Activated CD8-positive, alpha-beta memory T cell treated with anti-CD3 and anti-CD28 coated beads for 48 hours (primary cell): ENCODE measurements around the gene PRPH.
A peak's percentile ranks its signal among the peaks of the same experiment; 100 is the strongest.
"Not testable (repeated sequence)": the region's sequence is repeated elsewhere in the genome, so short reads cannot be mapped to it uniquely, and the experiment has no call there.

ENCODE experiments used
- DNase-seq, 3 experiments: peaks; one replicate each; pipeline ENCODE4 v3.0.0-alpha.2; 2020; ENCODE audit warnings: low read depth in 2 of 3, low spot score in 2 of 3

Gene PRPH

DNA sequence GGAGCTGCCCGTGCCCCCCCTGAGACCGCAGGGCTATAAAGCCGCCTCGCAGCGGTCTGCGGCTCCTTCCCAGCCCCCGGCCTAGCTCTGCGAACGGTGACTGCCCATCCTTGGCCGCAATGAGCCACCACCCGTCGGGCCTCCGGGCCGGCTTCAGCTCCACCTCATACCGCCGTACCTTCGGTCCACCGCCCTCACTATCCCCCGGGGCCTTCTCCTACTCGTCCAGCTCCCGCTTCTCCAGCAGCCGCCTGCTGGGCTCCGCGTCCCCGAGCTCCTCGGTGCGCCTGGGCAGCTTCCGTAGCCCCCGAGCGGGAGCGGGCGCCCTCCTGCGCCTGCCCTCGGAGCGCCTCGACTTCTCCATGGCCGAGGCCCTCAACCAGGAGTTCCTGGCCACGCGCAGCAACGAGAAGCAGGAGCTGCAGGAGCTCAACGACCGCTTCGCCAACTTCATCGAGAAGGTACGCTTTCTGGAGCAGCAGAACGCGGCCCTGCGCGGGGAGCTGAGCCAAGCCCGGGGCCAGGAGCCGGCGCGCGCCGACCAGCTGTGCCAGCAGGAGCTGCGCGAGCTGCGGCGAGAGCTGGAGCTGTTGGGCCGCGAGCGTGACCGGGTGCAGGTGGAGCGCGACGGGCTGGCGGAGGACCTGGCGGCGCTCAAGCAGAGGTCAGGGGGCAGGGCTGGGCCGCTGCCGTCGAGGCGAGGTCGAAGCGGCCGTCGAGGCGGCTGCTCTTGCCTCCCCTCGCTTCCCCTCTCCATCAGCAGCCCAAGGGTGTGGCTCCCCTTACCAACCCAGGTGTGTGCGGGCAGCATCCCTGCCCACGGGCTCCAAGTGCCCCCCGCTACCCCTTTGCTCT lies at the start of gene PRPH:
Gene PRPH (plus strand): TSS at position 66 of the 855 bp plus-strand sequence. CDS start 54 bp downstream, at position 120.
- DNase-seq, result no peak

DNA sequence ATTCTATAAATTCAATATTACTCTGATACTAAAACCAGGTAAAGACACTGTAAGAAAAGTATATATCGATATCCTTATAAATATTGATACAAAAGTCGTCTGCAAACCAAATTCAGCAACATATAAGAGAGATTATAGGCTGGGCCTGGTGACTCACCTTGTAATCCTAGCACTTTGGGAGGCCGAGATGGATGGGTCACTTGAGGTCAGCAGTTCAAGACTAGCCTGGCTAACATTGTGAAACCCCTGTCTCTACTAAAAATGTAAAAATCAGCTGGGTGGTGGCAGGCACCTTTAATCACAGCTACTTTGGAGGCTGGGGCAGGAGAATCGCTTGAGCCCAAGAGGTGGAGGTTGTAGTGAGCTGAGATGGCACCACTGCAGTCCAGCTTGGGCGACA lies 43.6 kb upstream of the PRPH start:
- no peak for DNase-seq

DNA sequence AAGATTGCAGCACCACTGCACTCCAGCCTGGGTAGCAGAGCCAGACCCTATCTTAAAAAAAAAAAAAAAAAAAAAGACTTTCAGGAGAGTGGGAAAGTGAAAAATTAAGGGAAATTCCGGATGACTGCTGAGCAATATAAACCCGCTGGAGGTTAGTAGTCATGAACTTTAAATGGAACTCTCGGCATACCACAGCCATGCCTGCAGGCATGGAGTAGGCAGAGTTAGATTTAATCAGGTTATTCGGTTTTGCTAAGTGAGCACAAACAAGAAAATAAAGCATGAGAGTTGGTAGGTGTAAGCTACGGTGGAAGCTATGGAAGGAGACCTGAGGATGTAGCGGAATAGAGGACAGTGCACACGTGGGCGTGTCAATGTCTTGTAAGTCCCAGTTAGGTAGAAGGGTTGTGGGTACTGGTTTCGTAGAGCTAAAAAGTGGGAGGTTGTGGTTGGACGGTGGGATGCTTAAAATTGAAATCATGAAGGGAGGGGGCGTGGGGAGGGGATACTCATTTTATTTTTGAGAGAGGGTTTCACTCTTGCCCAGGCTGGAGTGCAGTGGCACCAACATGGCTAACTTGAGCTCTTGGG lies 41.8 kb upstream of the PRPH start:
- no peak for DNase-seq

DNA sequence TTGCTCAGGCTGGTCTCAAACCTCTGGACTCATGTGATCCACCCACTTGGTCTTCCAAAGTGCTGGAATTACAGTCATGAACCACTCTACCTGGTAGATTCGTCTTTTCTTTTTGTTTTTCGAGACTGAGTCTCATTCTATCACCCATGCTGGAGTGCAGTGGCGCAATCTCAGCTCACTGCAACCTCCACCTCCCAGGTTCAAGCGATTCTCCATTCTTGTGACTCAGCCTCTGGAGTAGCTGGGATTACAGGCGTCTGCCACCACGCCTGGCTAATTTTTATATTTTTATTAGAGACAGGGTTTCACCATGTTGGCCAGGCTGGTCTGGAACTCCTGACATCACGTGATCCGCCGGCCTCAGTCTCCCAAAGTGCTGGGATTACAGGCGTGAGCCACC lies 39.5 kb upstream of the PRPH start:
- not testable (repeated sequence) for DNase-seq

DNA sequence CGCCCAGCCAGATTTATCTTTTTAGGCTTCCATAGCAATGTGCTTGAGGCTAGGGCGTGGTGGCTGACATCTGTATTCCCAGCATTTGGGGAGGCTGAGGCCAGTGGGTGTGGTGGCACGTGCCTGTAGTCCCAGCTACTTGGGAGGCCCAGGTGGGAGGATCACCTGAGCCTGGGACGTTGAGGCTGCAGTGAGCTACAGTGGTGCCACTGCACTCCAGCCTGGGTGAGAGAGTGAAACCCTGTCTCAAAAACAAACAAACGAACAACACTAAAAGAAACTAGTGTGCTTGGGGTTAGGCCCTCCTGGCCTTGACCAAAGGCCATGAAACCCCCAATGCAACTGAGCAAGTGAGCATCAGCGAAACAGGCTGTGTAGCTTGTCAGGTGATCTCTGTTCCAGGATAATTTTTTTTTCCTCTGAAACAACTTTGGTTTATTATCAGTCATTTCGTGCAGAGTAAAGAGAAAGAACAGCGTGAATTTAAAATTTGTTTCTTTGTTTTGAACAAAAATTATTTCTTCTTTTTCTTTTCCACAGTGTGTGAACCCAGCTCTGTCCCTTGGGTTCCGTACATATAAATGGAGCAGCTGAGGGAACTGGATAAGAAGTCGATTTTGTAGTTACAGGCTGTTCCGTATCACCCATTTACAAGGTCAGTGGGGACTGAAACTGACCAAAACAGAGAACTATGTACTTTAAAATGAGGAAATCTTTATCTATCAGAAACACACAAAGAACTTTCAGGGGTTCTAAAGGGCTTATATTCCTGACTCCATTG lies 38.9 kb upstream of the PRPH start:
- no peak for DNase-seq

DNA sequence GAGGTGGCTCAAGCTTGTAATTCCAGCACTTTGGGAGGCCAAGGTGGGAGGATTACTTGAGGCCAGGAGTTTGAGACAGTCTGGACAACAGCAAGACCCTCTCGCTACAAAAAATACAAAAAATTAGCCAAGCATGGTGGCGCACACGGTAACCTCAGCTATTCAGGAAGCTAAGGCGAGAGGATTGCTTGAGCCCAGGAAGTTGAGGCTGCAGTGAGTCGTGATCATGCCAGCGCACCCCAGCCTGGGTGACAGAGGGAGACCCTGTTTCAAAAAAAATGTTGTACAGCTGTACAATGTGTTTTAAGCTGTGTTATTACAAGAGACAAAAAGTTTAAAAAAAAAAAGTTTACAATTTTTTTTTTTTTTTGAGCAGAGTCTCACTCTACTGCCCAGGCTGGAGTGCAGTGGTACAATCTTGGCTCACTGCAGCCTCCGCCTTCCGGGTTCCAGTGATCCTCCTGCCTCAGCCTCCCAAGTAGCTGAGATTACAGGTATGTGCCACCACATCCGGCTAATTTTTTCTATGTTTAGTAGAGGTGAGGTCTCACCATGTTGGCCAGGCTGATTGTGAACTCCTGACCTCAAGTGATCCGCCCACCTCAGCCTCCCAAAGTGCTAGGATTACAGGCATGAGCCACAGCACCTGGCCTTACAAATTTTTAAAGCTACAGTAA lies 37.3 kb upstream of the PRPH start:
- DNase-seq, result not testable (repeated sequence)

DNA sequence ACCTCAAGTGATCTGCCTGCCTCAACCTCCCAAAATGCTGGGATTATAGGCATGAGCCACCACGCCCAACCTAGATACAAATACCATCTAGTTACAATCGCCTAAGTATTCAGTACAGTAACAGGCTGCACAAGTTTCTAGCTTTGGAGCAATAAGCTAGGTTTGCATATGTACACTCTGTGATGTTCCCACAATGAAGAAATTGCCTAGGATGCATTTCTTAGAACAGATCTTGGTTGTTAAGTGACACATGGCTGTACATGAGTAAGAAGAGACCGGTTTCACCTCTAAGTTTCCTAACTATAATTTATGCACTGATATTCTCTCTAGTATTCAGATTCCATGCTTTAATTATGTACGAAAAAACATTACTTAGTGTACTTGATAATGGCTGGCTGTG lies 35.5 kb upstream of the PRPH start:
- DNase-seq, result no peak

DNA sequence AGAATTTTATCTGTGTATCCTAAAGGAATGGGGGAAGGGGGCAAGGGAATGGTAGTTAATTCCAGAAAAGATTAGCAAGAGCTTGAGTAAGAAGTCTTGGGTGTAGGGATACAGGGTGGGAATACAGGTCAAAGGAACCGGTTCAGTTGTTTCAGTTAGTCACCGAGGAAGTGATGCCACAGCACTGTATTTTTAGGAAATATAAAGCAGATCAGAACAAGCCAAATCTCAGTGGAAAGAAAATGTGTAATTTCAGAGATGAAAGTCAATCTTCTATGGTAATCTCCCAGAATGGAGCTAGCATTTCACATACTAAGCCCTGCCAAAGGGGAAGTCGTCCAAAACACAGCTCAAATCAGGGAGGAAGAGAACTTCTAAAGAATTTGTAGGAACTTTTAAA lies 34.8 kb upstream of the PRPH start:
- no peak for DNase-seq

DNA sequence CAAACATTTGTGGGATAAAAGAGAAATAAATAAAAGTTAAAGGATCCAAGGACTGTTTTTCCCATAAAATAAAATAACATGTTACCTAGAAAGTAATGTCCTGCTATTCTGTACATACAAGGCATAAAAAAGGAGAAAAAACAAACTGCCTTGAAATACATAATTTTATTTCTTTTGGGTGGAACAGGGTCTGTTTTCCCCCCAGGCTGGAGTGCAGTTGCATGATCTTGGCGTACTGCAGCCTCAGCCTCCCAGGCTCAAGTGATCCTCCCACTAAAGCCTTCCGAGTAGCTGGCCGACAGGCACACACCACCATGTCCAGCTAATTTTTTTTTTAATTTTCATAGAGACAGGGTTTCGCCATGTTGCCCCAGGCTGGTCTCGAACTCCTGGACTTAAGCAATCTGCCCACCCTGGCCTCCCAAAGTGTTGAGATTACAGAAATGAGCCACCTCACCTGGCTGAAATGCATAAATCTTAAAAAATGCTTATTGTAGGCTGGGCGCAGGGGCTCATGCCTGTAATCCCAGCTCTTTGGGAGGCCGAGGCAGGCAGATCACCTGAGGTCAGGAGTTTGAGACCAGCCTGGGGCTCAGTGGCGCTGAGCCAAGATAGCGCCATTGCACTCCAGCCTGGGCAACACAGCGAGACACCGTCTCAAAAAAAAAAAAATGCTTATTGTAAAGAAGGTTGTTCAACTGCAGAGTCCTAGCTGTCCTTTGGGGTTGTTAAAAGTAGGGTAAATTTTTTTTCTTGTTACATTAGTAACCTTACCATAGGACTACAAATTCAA lies 34.2 kb upstream of the PRPH start:
- DNase-seq, result no peak

DNA sequence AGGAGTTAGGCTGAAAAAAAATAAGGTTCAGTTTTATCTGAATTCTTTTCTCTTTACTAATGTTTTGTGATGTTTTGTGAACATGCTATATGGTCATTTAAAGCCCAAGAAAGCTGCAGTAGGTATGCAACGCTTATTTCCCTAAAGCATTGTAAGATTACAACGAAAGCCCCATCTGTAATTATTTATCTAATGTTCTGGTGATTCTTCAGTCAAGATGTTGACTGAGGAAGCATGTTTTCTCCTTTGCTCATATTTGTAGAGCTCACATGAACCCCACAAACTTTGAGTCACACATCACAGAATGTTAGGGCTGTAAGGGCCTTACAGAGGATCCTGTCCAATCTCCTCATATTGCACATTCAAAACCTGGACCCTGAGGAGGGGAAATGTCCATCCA lies 33.2 kb upstream of the PRPH start:
- no peak for DNase-seq

DNA sequence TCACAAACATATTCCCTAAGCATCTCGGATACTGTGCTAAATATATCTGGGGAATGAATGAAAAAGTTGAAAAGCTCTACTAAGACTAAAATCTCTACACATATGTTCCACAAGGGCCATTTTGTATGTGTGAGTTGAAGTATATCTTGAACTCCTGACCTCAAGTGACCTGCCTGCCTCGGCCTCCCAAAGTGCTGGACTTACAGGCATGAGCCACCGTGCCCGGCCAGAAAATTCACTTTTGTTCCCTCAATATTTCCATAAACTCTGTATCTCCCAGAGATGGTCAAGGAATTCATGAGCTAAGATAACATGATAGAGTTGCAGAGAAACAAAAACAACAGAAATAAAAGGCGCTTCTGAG lies 31.6 kb upstream of the PRPH start:
- DNase-seq, result no peak

DNA sequence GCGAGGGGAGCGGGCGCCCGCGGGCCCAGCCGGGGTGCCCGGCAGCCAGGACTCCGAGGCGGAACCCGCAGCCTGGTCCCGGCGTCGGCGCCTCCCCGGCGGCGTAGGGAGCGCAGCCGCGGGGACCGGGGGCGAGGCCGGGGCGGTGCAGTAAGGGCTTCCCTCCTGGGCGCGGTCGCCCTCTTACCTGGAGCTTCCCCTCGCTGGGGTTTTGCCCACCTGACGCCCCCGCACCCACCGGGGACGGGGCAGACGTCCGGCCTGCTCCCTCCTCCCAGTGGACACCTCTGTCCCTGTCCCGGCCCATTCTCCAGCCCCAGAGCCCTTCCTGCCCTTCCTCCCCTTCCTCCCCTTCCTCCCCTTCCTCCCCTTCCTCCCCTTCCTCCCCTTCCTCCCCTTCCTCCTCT lies 30.5 kb upstream of the PRPH start:
- no peak for DNase-seq

DNA sequence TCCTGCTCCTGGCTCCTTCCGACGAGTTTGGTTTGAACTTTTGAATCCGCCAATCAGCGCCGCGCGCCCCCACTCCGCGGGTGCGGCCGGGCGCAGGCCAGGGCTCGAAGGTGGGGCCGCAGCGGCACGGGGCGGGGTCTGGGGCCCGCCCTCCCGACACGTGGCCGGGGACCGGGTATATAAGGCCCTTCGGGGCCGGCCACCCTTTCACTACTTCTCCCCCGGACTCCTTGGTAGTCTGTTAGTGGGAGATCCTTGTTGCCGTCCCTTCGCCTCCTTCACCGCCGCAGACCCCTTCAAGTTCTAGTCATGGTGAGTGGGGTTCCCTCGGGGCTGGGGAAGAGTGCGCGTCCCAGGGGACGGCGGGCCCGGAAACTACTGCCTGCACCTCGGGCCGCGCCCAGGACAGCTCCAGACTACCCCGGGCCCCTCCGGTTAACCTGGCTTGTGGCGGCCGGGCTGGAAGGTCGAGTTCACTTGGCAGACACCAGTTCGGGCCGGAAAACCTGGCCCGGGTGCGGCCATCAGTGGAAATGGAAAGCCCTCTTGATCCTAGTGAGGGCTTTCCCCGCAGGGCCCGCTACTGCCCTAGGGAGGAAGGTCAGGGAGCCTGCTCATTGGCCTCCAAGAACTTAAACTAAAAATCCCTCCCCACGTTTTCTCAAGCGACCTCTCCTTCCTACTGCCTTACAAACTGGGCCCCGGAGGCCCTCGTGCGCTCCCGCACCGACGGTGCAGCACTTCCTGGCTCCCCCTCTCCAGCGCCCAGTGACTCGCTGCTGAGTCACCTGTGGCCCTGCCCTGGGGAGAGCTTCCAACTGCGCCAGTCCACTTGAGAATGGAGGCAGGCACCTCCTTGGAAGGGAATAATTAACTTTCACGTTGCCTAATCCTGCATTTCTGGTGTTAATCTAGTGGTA lies 29.8 kb upstream of the PRPH start, which contains the start of gene TUBA1C:
Gene TUBA1C (plus strand): TSS at position 210 of the 920 bp plus-strand sequence. CDS start 100 bp downstream, at position 310.
- peak; percentile 81 to 95 (median 84) for DNase-seq

DNA sequence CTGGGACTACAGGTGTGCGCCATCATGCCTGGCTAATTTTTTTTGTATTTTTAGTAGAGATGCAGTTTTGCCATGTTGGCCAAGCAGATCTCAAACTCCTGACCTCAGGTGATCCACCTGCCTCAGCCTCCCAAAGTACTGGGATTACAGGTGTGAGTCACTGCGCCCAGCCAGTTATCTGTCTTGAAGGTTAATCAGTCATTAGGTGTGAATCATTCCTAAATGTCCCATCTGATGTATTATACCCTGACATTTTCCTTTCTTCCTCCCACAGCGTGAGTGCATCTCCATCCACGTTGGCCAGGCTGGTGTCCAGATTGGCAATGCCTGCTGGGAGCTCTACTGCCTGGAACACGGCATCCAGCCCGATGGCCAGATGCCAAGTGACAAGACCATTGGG lies 25.8 kb upstream of the PRPH start:
- DNase-seq, result not testable (repeated sequence)

DNA sequence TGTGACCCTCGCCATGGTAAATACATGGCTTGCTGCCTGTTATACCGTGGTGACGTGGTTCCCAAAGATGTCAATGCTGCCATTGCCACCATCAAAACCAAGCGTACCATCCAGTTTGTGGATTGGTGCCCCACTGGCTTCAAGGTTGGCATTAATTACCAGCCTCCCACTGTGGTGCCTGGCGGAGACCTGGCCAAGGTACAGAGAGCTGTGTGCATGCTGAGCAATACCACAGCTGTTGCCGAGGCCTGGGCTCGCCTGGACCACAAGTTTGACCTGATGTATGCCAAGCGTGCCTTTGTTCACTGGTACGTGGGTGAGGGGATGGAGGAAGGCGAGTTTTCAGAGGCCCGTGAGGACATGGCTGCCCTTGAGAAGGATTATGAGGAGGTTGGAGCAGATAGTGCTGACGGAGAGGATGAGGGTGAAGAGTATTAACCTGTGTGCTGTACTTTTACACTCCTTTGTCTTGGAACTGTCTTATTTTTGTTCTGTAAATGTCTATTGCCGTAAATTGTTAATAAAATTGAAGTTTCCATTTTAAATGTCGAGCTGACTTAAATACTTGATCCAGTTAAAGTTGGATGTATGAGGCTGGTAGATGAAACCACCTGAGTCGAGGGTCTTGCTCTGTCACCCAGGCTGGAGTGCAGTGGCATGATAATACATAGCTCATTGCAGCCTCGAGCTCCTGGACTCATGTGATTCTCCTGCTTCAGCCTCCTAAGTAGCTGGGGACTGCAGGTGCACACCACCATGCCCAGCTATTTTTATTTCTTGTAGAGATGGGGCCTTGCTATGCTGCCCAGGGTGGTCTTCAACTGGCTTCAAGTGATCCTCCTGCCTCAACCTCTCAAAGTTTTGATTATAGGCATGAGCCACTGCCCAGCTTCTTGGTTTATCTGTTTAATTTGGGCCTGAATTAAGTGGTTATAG lies 21.9 kb upstream of the PRPH start:
- no peak for DNase-seq

DNA sequence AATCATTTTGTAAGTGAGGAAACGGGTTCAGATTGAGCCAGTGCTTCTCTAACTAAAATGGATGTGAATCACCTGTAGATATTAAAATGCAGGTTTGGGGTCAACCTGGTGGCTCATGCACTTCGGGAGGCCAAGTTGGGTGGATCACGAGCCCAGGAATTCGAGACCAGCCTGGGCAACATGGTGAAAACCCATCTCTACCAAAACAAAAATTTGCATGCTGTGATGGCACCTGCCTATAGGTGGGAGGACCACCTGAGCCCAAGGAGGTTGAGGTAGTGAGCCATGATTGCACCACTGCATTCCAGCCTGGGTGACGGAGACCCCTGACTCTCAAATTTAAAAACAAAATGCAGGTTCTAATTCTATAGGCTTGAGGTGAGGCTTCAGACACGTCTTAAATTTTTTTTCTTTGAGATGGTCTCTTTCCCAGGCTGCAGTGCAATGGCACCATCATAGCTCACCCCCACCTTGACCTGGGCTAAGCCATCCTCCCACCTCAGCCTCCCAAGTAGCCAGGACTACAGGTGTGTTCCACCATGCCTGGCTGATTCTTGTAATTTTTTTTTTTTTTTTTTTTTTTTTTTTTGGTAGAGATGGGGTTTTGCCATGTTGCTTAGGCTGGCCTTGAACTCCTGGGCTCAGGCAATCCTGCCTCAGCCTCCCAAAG lies 21.1 kb upstream of the PRPH start:
- no peak for DNase-seq

DNA sequence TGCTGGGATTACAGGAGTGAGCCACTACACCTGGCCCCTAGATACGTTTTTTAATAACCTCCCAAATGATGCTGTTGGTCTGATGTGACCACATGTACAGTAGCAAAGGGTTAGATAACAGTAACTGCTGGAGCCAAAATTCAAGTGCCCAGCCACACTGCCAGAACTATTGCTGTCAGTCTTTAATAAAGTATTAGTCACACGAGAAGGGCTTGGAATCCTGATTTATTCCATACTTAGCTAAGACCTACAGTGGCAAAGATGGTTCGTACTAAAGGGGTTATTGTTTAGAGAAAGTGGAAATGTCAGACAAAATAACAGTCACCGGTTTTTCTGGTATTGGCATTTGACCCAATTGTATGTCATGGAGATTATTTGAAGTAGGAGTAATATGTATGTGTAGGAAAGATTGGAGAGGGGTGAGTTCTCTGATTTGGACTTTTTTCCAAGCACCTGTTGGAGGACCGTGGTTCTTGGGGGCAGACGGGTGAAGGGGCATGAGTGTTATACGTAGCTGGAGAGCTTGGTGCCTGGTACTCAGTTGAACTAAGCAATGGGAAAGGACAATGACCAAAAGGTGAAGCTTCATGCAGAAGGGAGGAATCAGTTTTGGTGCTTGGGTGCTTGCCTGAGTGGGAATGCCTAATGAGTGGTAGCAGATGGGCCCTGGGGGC lies 20.4 kb upstream of the PRPH start:
- DNase-seq, result no peak
